Peyer's patch (tissue), 4 donors: Measurements from ENCODE around the gene DCHS2.

Experiments used
- CTCF ChIP-seq, 6 experiments: fragments of 450-650 bp in 4 of 6; fragments of 200-600 bp in 2 of 6; sonication (generic) in 1 of 6; IDR thresholded peaks; one replicate each; pipeline ENCODE4 v1.5.1; 2017 to 2019; ENCODE audit warnings: antibody characterized with exemption in 6 of 6, mild to moderate bottlenecking in 3 of 6, moderate library complexity in 1 of 6
- POLR2A ChIP-seq, 2 donors: fragments of 450-650 bp; IDR thresholded peaks; one replicate each; pipeline ENCODE4 v1.5.1; 2017; ENCODE audit warnings: antibody characterized with exemption in 2 of 2, mild to moderate bottlenecking in 2 of 2, moderate library complexity in 2 of 2

- TF ChIP-seq CTCF (IDR thresholded peaks at IDR 0.05) = no peak
- TF ChIP-seq POLR2A (IDR thresholded peaks at IDR 0.05) = no peak
Observed at GRCh38 chr4:154276496-154276895, 215.1 kb downstream of the DCHS2 start.
